Heart left ventricle (tissue), 16 donors: ENCODE data around the gene RCBTB2. TPM values are rescaled to one million over a fixed set of nuclear protein-coding genes. Genes with fewer than 3 reads are reported as not detected.
A peak's percentile ranks its signal among the peaks of the same experiment; 100 is the strongest.

Experiments
- ATAC-seq, 4 donors: fragments of 200-7000 bp; cut with Tn5 transposase; one replicate each; pipeline ENCODE4 v1.9.1; 2020 to 2022; ENCODE audit warnings: moderate library complexity in 4 of 4, mild to moderate bottlenecking in 3 of 4, moderate number of reproducible peaks in 1 of 4
- DNase-seq, 5 donors: peaks; one replicate each; pipeline ENCODE4 v3.0.0-alpha.2; 2020
- H3K27ac ChIP-seq, 12 donors: fragments of 200-600 bp; sonication (generic) in 4 of 12; one replicate each; pipeline versions ENCODE4 v1.5.0 to v1.8.0; 2016 to 2022; ENCODE audit warnings: mild to moderate bottlenecking in 2 of 12
- H3K27me3 ChIP-seq, 9 donors: fragments of 200-600 bp; sonication (generic) in 2 of 9; one replicate each; pipeline versions ENCODE4 v1.5.1 to v1.8.0; 2016 to 2022; ENCODE audit warnings: mild to moderate bottlenecking in 3 of 9
- H3K36me3 ChIP-seq, 9 donors: fragments of 200-600 bp; sonication (generic) in 2 of 9; one replicate each; pipeline versions ENCODE4 v1.5.0 to v1.8.0; 2018 to 2022; ENCODE audit warnings: mild to moderate bottlenecking in 2 of 9
- H3K4me1 ChIP-seq, 12 donors: fragments of 200-600 bp; sonication (generic) in 4 of 12; one replicate each; pipeline versions ENCODE4 v1.5.0 to v1.8.0; 2016 to 2022; ENCODE audit warnings: mild to moderate bottlenecking in 3 of 12
- H3K4me3 ChIP-seq, 12 donors: fragments of 200-600 bp; sonication (generic) in 4 of 12; one replicate each; pipeline versions ENCODE4 v1.5.0 to v1.8.0; 2017 to 2022; ENCODE audit warnings: mild to moderate bottlenecking in 9 of 12, moderate library complexity in 4 of 12
- H3K9me3 ChIP-seq, 12 donors: fragments of 200-600 bp; sonication (generic) in 4 of 12; one replicate each; pipeline versions ENCODE4 v1.5.0 to v1.8.0; 2016 to 2022; ENCODE audit warnings: mild to moderate bottlenecking in 1 of 12
- CTCF ChIP-seq, 12 donors: fragments of 200-600 bp; sonication (generic) in 4 of 12; IDR thresholded peaks; one replicate each; pipeline versions ENCODE4 v1.5.0 to v1.8.0; 2018 to 2022; ENCODE audit warnings: antibody characterized with exemption in 12 of 12, mild to moderate bottlenecking in 5 of 12
- POLR2A ChIP-seq, 2 donors: fragments of 450-650 bp; IDR thresholded peaks; one replicate each; pipeline ENCODE4 v1.6.1; 2017; ENCODE audit warnings: antibody characterized with exemption in 2 of 2, mild to moderate bottlenecking in 2 of 2, moderate library complexity in 2 of 2
- WGBS, 4 donors: extraction: QIAGEN DNeasy Blood & Tissue Kit in 2 of 4; methylation state at CpG; one replicate each; pipeline versions ENCODE4 v1.1.5 to v1.1.7; 2013 to 2018; 5-methylcytosine and 5-hydroxymethylcytosine counted together
- intact Hi-C, 10 donors: fragments of 100-400 bp; cut with DNase I; formaldehyde crosslinking; loops; one replicate each; pipeline versions ENCODE4 v1.11.1 to v1.14.2; 2022
- polyA plus RNA-seq, 2 donors: library from polyadenylated mRNA; stranded (reverse); fragments of 200-250 nt; gene quantifications; one replicate each; pipeline ENCODE4 v1.2.3, GENCODE V29; 2013
- total RNA-seq, 9 donors: library from RNA; depleted of rRNA in 2 of 9; stranded (reverse); fragments of >200 nt in 2 of 9; fragmentation: NEBNext Ultra II Directional in 3 of 9; extraction: Animal tissue kit (Norgen Biotek cat#: 25700) in 3 of 9; gene quantifications; one replicate each; pipeline versions ENCODE4 v1.1.0 to v1.2.4, GENCODE V29; 2016 to 2023
- donor health status: ischemic (EF 13 %, LVEDD 7.1; RV severe dilation, severe dysfunction).
- donor health status: healthy with polysubstance abuse.
- donor health status: DM: no; HTN: yes; CAD: no.
- donor health status: DM: no; HTN: no; CAD: no.
- donor health status: ischemic (EF 25% LVEDD 6.9; RV normal size, moderate dysfunction).
- donor health status: ischemic (EF 25% LVEDD 5.7; RV mildly dilated, moderate dysfunction).
- donor health status: healthy.
- donor health status: DM: yes; HTN: yes; CAD: no.
- donor health status: ischemic (EF 35%, LVEDD 5.7; RV mildly dilated, moderate dysfunction).
- donor health status: nonischemic (EF 11% LVEDD 7.7; RV severe dilation, severe dysfunction).
- donor health status: DM: yes; HTN: yes; CAD: no.
- donor health status: PGD.
- donor health status: ischemic (EF 29% LVEDD 5.4; RV normal size, mild dysfunction).
- donor health status: nonischemic (EF 23%, LVEDD 6.1; RV moderate dilation, normal function).

RCBTB2 gene
- total and polyA plus RNA-seq, 11 donors: 5.9 to 16.2 (median 11.5) TPM

- H3K4me3 ChIP-seq: no peak overlapping the region
- WGBS, 4 donors: 84 to 89% (median 87%) methylated on average over 5 of the region's 5 CpGs
- H3K4me1 ChIP-seq: peaks cover under 1 to 87% (median 23%) of the 10 kb centered on the region in 12 donors
- H3K27ac ChIP-seq: no peak overlapping the region
- H3K27me3 ChIP-seq: no peaks in the 10 kb centered on the region
- H3K9me3 ChIP-seq: no peaks in the 10 kb centered on the region
- H3K36me3 ChIP-seq: no peaks in the 10 kb centered on the region
- TF ChIP-seq POLR2A (IDR thresholded peaks at IDR 0.05): no peak
- no peak for TF ChIP-seq CTCF (IDR thresholded peaks at IDR 0.05)
- intact Hi-C loops: loop anchor here (5.0 to 10.0 kb wide), 9 partner anchors 44 to 482 kb away; partner anchors contain the start of genes ITM2B (in 3 of the 10), MED4 (in 1 of the 10) and RCBTB2 (in 1 of the 10)
- no peak for ATAC-seq
- DNase-seq: no peak
These were observed 43.6 kb upstream of the RCBTB2 start for GRCh38 chr13:48576448-48577010.

GRCh38 chr13:48575031-48575430 lies 42.2 kb upstream of the RCBTB2 start:
- 79 to 88% (median 85%) methylated on average over 5 of the region's 5 CpGs for whole genome bisulfite sequencing, 4 donors
- TF ChIP-seq CTCF (IDR thresholded peaks at IDR 0.05): no peak
- no peak for TF ChIP-seq POLR2A (IDR thresholded peaks at IDR 0.05)

GRCh38 chr13:48574041-48574796 lies 41.3 kb upstream of the RCBTB2 start:
- WGBS, 4 donors: 87 to 92% (median 90%) methylated on average over 5 of the region's 5 CpGs
- Histone ChIP-seq H3K4me3 (no peak overlapping the region), H3K27me3 (no peaks in the 10 kb centered on the region), H3K27ac (peak overlapping the region in 10 of 12 donors; percentile 35 to 90 (median 78)), H3K9me3 (no peaks in the 10 kb centered on the region), H3K36me3 (no peaks in the 10 kb centered on the region), H3K4me1 (peaks cover 3 to 96% (median 35%) of the 10 kb centered on the region in 12 donors)
- DNase-seq: no peak
- intact Hi-C loops: loop anchor here (5.0 to 10.0 kb wide), 10 partner anchors 42 to 479 kb away; partner anchors contain the start of genes ITM2B (in 3 of the 10), RCBTB2 (in 3 of the 10) and MED4 (in 1 of the 10)
- ATAC-seq: no peak
- TF ChIP-seq POLR2A (IDR thresholded peaks at IDR 0.05) (no peak), CTCF (IDR thresholded peaks at IDR 0.05) (no peak)

More at GRCh38 chr13:48575031-48575430, 42.2 kb upstream of the RCBTB2 start:
- Histone ChIP-seq H3K36me3 (no peaks in the 10 kb centered on the region), H3K27me3 (no peaks in the 10 kb centered on the region), H3K4me1 (peaks cover 3 to 96% (median 35%) of the 10 kb centered on the region in 12 donors), H3K9me3 (no peaks in the 10 kb centered on the region), H3K4me3 (no peak overlapping the region), H3K27ac (peak overlapping the region in 1 of 12 donors; percentile 90)
- intact Hi-C loops: loop anchor here (5.0 to 10.0 kb wide), 9 partner anchors 43 to 480 kb away; partner anchors contain the start of genes ITM2B (in 3 of the 10), MED4 (in 1 of the 10) and RCBTB2 (in 1 of the 10)
- no peak for ATAC-seq
- DNase-seq: no peak
